Activated CD4-positive, alpha-beta memory T cell treated with anti-CD3 and anti-CD28 coated beads, Interleukin-2, amount 10 ng/mL, durations not matched to agents 7 days and 5 days (primary cell): ENCODE data around the gene ANKRD13A. TPM values are rescaled to one million over a fixed set of nuclear protein-coding genes. Genes with fewer than 3 reads are reported as not detected.
A peak's percentile ranks its signal among the peaks of the same experiment; 100 is the strongest.
"Not testable (repeated sequence)": the region's sequence is repeated elsewhere in the genome, so short reads cannot be mapped to it uniquely, and the experiment has no call there.

Experiments used
- CTCF ChIA-PET: fragments of 350-600 bp; sonication (Branson Sonifier 250); formaldehyde crosslinking; loops from one replicate; lab custom pipeline; 2021; ENCODE audit warnings: antibody characterized with exemption, inconsistent platforms; lab: Charles Lee
- POLR2A ChIA-PET: fragments of 350-600 bp; sonication (Branson Sonifier 250); formaldehyde crosslinking; loops from one replicate; lab custom pipeline; 2021; ENCODE audit warnings: antibody characterized with exemption; lab: Charles Lee
- DNase-seq: peaks from one replicate; pipeline ENCODE4 v3.0.0-alpha.2; 2020
- H3K27ac Mint-ChIP-seq: one replicate; pipeline ENCODE4 v1.8.0; 2021; ENCODE audit warnings: mild to moderate bottlenecking, mixed read lengths
- H3K27me3 Mint-ChIP-seq: one replicate; pipeline ENCODE4 v1.8.0; 2021; ENCODE audit warnings: mixed read lengths
- H3K36me3 Mint-ChIP-seq: one replicate; pipeline ENCODE4 v1.8.0; 2021; ENCODE audit warnings: low read depth, mixed read lengths
- H3K4me1 Mint-ChIP-seq: one replicate; pipeline ENCODE4 v1.8.0; 2021; ENCODE audit warnings: mixed read lengths
- H3K4me3 Mint-ChIP-seq: one replicate; pipeline ENCODE4 v1.8.0; 2021; ENCODE audit warnings: mild to moderate bottlenecking, mixed read lengths
- H3K9me3 Mint-ChIP-seq: one replicate; pipeline ENCODE4 v1.8.0; 2021; ENCODE audit warnings: mixed read lengths
- total RNA-seq, 2 experiments: library from RNA; stranded (reverse); gene quantifications; one replicate each; pipeline ENCODE4 v1.2.3, GENCODE V29; 2021

Gene ANKRD13A
- total RNA-seq, 2 experiments from 2014 or later = 84.3 to 85.2 TPM

GRCh38 chr12:110077800-110078199 lies 78.6 kb downstream of the ANKRD13A start:
- H3K9me3 Mint-ChIP-seq = peaks cover 2% of the 10 kb centered on the region
- H3K4me1 Mint-ChIP-seq = peaks cover 61% of the 10 kb centered on the region
- H3K27ac Mint-ChIP-seq = peak overlapping the region; percentile 26
- ChIA-PET POLR2A (interaction anchor here (1.0 kb wide), 2 partner anchors 38 to 105 kb away, joined by 3 read pairs; no protein-coding TSS in a partner anchor), CTCF (no interaction called here)
- no peaks in the 10 kb centered on the region for H3K27me3 Mint-ChIP-seq
- no peak overlapping the region for H3K4me3 Mint-ChIP-seq
- DNase-seq = no peak
- peaks cover 9% of the 10 kb centered on the region for H3K36me3 Mint-ChIP-seq

- H3K36me3 Mint-ChIP-seq = peaks cover 3% of the 10 kb centered on the region
- peaks cover 2% of the 10 kb centered on the region for H3K9me3 Mint-ChIP-seq
- peak overlapping the region; percentile 64 for H3K4me3 Mint-ChIP-seq
- ChIA-PET CTCF (interaction anchor here (0.7 to 1.5 kb wide), 8 partner anchors 9 to 389 kb away, joined by 3 to 6 read pairs (median 4); partner anchors contain the start of genes FAM216A, GPN3 and TCHP), POLR2A (interaction anchor here (0.7 to 2.8 kb wide), 14 partner anchors 8 to 498 kb away, joined by 3 to 18 read pairs (median 4); partner anchors contain the start of genes ANKRD13A, ARPC3 and ATP2A2)
- peak; percentile 87 for DNase-seq
- peaks cover 42% of the 10 kb centered on the region for H3K4me1 Mint-ChIP-seq
- peaks cover 1% of the 10 kb centered on the region for H3K27me3 Mint-ChIP-seq
- peak overlapping the region; percentile 98 for H3K27ac Mint-ChIP-seq
Measured at GRCh38 chr12:110079477-110080400, 80.5 kb downstream of the ANKRD13A start.

GRCh38 chr12:110080410-110080809 lies 81.2 kb downstream of the ANKRD13A start:
- Mint-ChIP-seq H3K36me3 (peaks cover 3% of the 10 kb centered on the region), H3K27ac (peak overlapping the region; percentile 98), H3K4me1 (peaks cover 42% of the 10 kb centered on the region), H3K9me3 (peaks cover 2% of the 10 kb centered on the region), H3K27me3 (peaks cover 1% of the 10 kb centered on the region), H3K4me3 (peak overlapping the region; percentile 3)
- CTCF ChIA-PET = interaction anchor here (0.7 to 1.5 kb wide), 7 partner anchors 10 to 388 kb away, joined by 3 to 6 read pairs (median 4); partner anchors contain the start of genes FAM216A, GPN3 and TCHP
- DNase-seq = no peak
- POLR2A ChIA-PET = interaction anchor here (0.9 to 2.8 kb wide), 9 partner anchors 25 to 498 kb away, joined by 3 to 18 read pairs (median 7); partner anchors contain the start of genes ANKRD13A, ARPC3 and ATP2A2

- H3K36me3 Mint-ChIP-seq = peaks cover 3% of the 10 kb centered on the region
- no peak for DNase-seq
- ChIA-PET POLR2A (no interaction called here), CTCF (interaction anchor here (1.4 kb wide), 1 partner anchor 15 kb away, joined by 6 read pairs; no protein-coding TSS in a partner anchor)
- peaks cover 12% of the 10 kb centered on the region for H3K27me3 Mint-ChIP-seq
- H3K27ac Mint-ChIP-seq = no peak overlapping the region
- H3K9me3 Mint-ChIP-seq = no peaks in the 10 kb centered on the region
- no peak overlapping the region for H3K4me3 Mint-ChIP-seq
- peaks cover 18% of the 10 kb centered on the region for H3K4me1 Mint-ChIP-seq
Measured at GRCh38 chr12:110084314-110085015, 85.2 kb downstream of the ANKRD13A start.

GRCh38 chr12:110088216-110088615 lies 89.0 kb downstream of the ANKRD13A start:
- H3K4me3 Mint-ChIP-seq, DNase-seq, H3K4me1 Mint-ChIP-seq, POLR2A ChIA-PET, H3K9me3 Mint-ChIP-seq, H3K27ac Mint-ChIP-seq, H3K36me3 Mint-ChIP-seq: not testable (repeated sequence)
- peaks cover 30% of the 10 kb centered on the region for H3K27me3 Mint-ChIP-seq
- CTCF ChIA-PET = interaction anchor here (1.6 kb wide), 1 partner anchor 11 kb away, joined by 3 read pairs; no protein-coding TSS in a partner anchor

- Mint-ChIP-seq H3K27ac (no peak overlapping the region), H3K4me1 (no peaks in the 10 kb centered on the region), H3K36me3 (no peaks in the 10 kb centered on the region), H3K9me3 (no peaks in the 10 kb centered on the region), H3K27me3 (peaks cover 29% of the 10 kb centered on the region), H3K4me3 (no peak overlapping the region)
- CTCF ChIA-PET = interaction anchor here (1.6 kb wide), 1 partner anchor 11 kb away, joined by 3 read pairs; no protein-coding TSS in a partner anchor
- POLR2A ChIA-PET = interaction anchor here (1.1 to 1.2 kb wide), 2 partner anchors 15 to 191 kb away, joined by 3 to 4 read pairs; no protein-coding TSS in a partner anchor
- no peak for DNase-seq
Measured at GRCh38 chr12:110088936-110089335, 89.7 kb downstream of the ANKRD13A start.

Other genes starting within 250 kb of the ANKRD13A start
- not detected for gene TRPV4, start 166.0 kb upstream of the ANKRD13A start, total RNA-seq
- gene GLTP, start 118.9 kb upstream of the ANKRD13A start, total RNA-seq = 10 to 100 TPM; 22.2 to 23.8 TPM
- 10 to 100 TPM; 35.0 to 35.3 TPM for gene TCHP, start 99.2 kb upstream of the ANKRD13A start, total RNA-seq
- gene GIT2, start 3.1 kb upstream of the ANKRD13A start, total RNA-seq = 100 to 1,000 TPM; 107 to 112 TPM
- gene C12orf76, start 49.1 kb downstream of the ANKRD13A start, total RNA-seq = 10 to 100 TPM; 26.2 to 29.1 TPM
- gene IFT81, start 124.9 kb downstream of the ANKRD13A start, total RNA-seq = 1 to 10 TPM; 2.0 to 2.6 TPM